LoVo (cell line): ENCODE measurements around the gene UBE2Q1.

Experiments used
- DNase-seq: peaks from one replicate; pipeline ENCODE4 v3.0.0-alpha.2; 2016; ENCODE audit warnings: low spot score

Gene UBE2Q1

DNA sequence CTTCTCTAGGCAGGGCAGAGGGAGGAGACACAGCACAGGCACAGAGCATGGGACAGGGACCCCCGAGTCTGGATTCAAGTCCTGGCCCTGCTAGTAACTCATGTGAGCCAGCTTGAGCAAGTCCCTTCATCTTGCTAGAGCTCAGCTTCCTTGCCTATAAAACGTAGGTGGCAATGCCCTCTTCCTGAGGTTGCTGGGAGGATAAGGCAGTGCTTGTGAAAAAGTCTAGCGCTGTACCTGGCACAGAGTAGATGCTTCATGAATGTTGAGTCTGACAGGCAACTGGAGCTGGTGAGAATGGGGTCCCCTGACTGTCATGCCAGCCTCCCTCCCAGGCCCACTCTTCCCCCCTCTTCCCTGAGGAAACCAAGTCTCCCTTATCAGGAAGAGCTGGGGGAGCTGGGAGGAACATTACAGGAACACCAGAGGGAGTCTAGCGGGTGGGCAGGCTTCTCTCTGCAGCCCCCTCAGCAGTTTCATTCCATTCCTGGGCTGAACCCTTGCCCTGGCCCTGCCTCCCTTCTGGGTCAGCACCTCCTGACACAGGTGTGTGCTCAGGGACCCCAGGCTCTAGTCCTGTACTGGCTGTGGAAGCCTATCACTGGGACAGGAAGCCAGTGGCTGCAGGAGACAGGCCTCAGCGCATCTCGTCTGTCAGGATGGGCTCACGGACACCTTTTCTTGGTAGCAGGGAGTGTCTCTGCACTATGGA is 19.0 kb upstream of the UBE2Q1 start:
- no peak for DNase-seq

DNA sequence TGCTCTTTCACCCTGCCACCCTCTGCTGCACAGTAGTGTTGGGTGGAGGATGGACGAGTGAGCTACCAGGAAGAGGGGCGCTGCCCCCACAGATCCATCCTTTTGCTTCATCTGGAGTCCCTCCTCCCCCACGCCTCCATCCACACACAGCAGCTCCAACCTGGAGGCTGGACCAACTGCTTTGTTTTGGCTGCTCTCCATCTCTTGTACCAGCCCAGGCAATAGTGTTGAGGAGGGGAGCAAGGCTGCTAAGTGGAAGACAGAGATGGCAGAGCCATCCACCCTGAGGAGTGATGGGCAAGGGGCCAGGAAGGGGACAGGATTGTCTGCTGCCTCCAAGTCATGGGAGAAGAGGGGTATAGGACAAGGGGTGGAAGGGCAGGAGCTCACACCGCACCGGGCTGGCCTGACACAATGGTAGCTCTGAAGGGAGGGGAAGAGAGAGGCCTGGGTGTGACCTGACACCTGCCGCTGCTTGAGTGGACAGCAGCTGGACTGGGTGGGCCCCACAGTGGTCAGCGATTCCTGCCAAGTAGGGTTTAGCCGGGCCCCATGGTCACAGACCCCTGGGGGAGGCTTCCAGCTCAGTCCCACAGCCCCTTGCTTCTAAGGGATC is 17.6 kb upstream of the UBE2Q1 start:
- no peak for DNase-seq

DNA sequence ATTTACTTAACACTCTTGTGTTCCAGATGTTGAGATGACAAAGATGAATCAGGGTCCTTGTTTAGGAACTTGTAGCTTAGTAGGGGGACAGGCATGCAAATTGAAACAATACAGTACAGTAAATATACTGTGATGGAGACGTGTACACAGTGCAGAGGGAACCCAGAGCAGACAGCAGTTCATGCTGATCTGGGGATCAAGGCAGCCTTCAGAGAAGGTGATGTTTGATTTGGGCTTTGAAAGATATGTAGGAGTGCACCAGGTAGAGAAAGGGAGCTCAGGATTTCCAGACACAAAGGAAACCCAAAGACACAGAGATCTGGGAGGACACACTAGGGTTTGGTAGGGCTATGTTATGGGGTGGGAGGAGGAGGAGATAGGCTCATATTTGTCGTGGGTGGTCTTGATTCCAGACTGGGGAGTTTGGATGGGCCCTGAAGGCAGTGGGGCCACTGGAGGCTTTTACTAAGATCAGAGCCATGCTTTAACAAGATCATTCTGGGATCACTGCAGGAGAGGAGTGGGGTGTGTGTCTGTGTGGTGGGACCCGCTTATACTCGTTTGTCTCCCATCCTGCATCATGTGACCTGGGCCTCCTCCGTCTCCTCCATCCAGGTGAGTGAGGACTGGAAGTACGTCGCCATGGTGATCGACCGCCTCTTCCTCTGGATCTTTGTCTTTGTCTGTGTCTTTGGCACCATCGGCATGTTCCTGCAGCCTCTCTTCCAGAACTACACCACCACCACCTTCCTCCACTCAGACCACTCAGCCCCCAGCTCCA is 16.9 kb upstream of the UBE2Q1 start:
- no peak for DNase-seq

DNA sequence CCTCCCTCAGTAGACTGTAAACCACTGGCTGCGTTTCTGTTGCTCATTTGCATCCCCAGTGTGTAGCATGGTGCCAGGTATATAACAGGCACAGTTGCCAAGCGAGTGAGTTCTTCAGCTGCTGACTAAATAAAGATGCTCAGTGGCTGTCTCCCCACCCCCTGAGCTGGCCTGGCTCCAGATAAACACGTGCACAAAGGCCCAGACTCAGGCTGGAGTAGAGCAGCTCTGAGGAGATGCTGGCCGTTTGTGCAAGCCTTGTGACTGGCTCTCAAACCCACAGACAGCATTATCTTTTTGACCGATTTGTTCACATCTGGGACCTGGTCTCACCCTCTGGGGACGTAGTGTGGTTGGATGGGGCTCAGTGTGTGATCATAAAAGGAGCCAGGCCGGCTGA is 16.3 kb upstream of the UBE2Q1 start:
- DNase-seq = no peak

DNA sequence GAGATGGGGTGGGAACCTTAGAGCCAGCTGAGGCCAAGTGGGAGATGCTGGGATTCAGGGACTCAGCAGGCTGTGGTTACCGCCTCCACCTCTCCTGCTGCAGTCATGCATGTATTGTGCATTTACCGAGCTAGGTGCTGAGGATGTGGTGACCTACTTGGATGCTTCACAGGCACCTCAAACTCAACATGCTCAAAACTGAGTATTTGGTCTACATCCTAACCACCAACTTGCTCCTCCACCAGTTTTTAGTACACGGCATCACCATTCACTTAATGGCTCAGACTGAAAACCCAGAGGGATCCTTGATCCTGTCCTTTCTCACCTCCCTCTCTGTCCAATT is 14.7 kb upstream of the UBE2Q1 start:
- DNase-seq = no peak

DNA sequence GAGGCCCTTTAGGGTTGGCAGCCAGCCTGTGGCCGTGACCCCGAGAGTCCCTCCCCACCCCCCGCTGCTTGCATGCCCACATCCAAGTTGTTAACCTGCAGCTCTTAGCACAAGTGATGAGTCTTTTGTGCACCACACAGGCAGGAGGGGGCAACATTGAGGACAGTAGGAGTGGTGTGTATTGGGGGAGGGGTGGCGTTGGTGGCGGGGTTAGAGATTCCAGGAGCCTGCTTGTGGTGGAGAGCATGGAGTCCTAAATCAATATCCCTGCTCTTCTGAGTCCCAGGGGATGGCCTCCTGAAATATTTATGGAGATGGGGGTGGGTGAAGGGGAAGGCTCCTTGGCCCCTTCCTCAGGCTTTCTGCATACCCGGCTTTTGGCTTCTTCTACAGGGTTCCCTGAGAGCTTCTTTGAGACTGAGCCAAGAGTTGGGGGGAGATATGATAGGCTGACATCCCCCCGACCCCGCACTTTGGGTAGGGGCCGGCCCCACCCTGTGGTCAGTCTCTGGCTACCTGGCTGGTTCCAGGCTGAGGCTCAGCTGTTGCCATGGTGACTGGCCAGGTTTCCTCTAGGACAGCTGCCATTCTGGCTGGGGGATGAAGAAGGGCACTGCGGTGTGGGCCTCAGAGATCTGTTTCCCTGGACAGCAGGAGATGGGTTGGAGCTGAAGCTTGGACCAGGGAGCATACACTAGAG is 14.2 kb upstream of the UBE2Q1 start:
- no peak for DNase-seq

DNA sequence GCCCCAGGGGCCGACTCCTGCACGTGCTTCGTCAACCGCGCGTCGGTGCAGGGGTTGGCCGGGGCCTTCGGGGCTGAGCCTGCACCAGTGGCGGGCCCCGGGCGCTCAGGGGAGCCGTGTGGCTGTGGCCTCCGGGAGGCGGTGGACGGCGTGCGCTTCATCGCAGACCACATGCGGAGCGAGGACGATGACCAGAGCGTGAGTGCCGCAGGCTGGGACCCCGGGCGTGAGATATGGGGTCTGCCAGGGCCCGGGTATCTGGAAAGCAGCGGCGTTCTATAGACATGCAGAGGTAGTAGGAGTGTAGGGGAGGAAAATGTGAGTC is 13.5 kb upstream of the UBE2Q1 start:
- DNase-seq = no peak

DNA sequence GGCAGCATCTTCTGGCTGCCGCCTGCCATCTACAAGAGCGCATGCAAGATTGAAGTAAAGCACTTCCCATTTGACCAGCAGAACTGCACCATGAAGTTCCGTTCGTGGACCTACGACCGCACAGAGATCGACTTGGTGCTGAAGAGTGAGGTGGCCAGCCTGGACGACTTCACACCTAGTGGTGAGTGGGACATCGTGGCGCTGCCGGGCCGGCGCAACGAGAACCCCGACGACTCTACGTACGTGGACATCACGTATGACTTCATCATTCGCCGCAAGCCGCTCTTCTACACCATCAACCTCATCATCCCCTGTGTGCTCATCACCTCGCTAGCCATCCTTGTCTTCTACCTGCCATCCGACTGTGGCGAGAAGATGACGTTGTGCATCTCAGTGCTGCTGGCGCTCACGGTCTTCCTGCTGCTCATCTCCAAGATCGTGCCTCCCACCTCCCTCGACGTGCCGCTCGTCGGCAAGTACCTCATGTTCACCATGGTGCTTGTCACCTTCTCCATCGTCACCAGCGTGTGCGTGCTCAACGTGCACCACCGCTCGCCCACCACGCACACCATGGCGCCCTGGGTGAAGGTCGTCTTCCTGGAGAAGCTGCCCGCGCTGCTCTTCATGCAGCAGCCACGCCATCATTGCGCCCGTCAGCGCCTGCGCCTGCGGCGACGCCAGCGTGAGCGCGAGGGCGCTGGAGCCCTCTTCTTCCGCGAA is 12.9 kb upstream of the UBE2Q1 start:
- DNase-seq = no peak

DNA sequence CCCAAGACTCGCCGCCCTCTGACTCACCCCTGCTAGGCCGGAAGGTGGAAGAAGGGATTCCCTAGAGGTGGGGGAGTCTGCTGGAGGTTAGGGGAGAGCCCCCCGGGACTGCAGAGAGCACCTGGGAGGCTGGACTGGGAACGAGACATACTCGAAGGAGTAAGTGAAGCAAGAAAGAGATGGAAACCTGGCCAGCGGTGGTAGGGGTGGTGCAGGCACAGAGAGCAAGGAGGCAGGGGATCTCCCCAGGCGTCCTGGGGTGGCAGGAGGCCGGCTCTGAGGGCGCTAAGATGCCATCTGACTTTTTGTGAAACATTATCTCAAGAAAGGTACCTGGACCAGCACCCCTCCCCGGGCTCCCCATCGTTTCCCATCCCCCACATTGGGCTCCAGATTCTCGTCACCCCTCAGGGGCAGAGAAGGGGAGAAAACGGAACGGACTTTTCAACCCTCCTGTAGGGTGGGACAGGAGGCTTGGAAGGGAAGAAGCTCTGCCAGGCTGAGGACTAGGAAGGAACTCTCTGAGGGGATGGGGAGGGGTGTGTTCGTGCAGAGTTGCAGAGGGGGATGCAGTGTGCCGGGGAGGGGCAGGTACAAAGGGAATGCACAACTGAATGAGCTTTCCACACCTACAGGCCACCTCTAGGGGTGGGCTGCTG is 9.8 kb upstream of the UBE2Q1 start:
- no peak for DNase-seq

DNA sequence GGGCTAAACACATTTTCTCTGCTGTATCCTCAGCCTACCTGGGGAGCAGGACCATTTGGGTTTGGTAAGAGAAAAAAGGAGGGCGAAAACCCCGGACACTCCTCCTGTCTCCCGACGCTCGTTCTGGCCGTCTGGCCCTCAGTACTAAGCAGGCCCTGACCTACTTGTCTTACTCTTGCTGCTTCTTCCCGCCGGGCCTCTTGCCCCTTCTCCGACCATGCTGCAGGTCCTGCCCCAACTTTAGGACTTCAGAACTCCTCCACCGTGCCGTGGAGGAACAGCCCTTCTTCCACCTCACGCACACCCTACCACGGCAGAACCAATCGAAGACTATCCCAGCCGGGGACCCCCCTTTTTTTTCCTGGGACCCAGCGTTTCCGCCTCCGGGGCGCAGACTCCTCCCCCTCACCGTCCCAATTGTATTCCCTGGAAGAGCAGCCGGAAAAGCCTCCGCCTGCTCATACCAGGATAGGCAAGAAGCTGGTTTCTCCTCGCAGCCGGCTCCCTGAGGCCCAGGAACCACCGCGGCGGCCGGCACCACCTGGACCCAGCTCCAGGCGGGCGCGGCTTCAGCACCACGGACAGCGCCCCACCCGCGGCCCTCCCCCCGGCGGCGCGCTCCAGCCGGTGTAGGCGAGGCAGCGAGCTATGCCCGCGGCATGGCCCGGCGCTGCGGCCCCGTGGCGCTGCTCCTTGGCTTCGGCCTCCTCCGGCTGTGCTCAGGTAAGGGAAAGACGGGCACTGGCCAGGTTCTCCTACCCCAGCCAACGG is 9.1 kb upstream of the UBE2Q1 start, which contains the start of gene CHRNB2:
TSS of gene CHRNB2 (plus strand) at position 393 of the 771 bp plus-strand sequence. CDS start at position 660, 267 bp downstream.
- DNase-seq = peak; percentile 72

DNA sequence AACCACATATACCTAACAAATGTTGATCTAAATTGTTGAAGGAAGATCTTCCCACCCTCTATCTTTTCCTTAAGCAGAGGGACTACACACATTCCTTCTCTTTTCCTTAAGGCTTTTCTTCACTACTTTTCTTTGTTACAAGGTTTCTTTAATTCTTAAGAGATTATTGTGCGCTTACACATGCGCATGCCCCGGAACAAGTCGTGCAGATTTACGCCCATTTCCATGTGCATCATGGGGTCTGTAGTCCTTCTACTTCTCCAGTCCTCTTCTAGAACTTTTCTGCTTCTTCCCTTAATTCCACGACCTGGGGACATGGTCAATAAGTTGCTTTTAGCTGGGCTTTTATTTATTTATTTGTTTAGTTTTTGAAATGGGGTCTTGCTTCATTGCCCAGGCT is 7.4 kb upstream of the UBE2Q1 start:
- DNase-seq = no peak

DNA sequence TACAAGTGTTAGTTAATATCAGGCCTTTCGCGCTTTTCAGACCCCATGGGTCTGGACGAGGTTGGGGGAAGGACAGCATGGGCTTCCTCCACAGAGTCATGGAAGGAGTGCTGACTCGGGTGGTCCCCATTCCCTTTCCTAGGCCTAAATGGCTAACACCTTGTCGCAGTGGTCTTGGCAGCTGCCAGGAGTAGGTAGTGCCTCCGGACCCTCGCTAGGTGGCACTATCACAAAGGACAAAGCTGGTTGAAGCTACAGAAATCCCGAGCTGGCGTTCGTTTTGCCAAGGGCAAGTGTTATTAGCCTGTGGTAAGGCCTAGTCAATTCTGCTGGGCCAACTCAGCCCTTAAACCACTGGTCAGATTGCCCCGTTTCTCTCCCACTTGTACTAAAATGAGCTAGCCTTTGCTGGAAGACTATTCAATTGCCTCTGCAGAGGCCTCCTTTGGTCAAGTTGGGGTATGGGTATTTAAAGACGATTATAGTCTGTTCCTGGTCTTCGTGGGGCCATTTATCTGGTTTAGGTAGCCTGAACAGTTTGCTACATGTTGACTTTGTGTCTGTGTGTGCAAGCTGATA is 1.1 kb upstream of the UBE2Q1 start:
- DNase-seq = peak; percentile 89

DNA sequence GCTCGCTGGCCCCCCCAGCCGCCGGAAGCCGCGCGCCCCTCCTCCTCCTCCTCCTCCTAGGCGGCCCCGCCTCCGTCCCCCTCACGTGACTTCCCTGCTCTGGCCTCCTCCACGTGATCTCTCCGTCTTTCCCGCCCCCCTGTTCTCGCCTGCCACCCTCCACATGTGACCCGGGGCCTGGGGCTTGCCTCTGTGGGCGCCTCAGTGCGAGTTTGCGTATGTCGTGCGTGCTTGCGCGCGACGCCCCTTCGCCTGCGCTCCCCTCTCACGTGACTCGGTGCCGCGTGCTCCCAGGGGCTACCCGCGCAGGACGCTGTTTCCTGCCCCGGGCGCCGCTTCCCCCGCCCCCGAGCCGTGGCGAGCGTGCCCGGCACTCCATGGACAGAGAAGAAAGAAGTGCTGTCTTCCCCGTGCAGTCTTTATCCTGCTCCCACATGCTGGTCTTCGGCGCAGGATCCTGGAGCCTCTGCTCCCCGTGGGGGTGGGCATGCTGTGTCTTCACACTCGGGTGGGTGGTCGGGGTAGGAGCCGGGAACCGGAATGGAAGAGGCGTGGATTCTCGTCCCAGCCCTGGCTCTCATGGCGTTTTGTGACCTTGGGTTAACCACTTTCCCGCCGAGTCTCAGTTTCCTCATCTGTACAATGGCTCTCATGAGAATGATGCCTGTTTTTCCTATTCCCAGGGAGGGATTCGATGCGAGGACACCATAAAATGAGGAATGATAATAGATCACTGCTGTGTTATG is 431 bp upstream of the UBE2Q1 start:
- peak; percentile 98 for DNase-seq

DNA sequence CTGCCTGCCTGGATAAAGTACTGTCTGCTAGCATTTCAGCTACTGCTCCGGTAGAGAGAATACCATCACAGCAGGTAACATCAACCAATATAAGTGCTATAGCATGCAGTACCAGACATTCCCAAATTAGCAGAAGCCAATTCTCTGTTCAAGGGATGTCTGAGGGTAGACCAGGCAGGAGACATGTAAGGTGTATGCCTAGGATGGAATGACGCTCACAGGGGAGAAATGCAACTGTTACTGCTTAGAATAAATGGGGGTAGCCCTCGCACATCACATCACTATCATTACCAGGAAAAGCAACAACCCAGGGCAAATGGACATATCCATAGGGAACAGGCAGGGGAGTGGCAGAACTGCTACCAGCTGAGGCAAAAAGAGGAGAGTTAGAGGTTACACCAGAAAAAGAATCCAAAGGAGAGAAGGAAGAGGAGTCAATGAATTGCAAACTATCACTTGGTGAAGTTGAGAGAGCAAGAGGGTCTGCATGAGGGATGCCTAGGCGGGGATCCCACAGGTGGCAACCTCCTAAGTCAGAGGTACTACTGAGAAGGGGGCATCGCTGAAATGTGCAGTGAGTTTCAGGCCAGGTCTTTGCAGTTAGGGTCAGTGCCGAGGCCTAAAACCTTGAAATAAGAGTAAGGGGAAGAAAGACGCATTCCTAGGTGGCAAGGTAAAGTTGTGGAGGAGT is 1.1 kb downstream of the UBE2Q1 start:
- no peak for DNase-seq

DNA sequence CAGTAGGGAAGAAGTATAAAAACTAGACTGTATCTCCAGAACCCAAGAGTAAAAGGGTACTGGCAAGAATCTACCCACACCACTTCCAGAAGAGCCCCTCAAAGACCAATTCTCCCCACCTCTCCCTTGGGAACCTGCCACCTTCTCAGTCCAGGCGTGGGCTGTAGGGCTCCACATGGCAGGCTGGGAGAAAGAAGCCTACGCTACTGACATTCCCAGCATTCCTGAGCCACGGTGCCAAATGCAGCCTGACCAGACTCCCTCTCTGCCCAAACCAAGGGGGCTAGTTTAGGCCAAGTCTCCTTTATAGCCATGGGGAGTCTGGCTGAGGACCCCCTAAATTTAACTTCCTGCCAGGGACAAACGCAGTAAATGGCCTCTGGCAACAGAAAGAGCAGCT is 2.0 kb downstream of the UBE2Q1 start:
- no peak for DNase-seq

DNA sequence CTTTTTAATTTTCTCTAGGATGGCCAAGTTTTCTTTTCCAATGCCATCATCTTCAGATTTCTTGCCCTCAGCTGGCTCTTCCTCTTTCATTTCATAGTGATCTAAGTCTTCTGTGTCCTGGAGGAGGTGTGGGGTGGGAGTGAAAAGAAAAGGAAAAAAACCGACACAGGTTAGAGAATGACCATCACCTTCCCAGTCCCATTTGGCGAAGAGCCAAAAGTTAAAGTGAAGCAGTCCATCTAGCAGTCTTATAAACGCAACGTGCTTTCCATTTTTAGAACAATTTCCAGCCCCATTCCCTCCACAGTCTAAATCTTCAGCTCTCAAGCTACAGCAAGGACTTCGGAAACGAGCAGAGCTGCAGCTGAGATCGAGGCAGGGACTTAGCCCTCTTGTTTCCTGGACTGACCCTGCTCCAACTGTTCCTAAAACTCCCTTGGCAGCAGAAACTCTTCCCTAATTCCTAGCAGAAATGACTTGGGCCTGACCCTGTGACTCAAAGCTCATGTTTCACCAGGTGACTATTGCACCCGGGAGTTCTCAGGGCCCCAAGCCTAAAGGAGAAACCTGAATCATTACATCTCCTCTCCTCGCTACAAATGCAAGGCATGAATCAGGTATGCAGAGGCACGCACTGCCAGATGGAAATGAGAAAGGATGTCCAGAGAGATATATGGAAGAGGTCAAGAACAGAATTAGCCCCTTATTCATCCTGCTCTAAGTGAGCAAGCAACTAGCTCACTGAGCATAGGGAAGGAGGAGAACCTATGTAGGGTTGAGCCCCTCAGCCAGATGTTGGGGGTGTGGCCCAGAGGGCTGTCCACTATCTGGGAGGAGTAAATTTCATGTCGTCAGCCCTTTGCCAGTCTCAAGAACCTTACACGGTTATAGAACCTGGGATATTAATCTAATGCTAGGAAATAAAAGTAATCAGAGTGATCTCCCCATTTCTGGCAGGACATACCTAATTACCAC is 5.1 kb downstream of the UBE2Q1 start:
- no peak for DNase-seq

DNA sequence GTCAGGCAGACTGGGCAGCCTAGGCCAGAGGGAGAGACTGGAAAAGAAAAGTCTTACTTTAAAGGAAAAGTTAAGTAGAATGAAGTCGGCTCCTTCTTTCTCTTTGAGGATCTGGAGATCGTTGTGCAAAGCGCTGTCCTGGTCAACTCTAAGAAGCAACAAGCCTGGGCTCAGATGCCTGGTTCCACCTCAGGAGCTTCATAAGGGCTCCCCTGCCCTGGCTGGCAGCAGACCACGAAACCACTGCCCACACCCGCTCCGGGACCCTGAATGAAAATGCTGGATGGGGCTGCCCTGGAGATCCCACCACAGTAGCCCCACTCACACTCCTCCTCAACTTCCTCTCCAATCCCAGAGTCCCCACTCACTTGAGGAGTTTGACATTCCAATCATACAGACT is 6.4 kb downstream of the UBE2Q1 start:
- DNase-seq = no peak

DNA sequence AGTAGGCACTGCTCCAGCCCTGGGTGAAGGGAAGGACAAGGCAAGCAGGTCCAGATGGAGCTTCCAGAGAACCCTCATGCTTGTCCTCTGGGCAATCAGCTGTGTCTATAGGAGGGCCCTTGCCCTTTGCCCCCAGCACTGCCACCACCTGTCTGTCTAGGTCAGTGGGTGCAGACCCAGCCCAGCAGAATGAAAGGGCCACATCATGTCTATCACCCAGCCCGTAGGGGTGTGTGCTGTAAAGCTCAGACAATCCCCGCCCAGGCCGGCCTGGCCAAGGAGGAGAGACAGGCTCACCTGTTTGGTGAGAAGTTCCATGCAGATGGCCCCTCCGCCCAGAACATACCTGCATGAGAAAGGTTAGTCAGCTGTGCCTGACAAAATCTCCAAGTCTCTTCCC is 7.0 kb downstream of the UBE2Q1 start:
- DNase-seq = no peak
